HG03066 (cell line): ENCODE results near the gene SIGLEC1.

Experiments
- ATAC-seq: cut with Tn5 transposase; IDR thresholded peaks from one replicate; pipeline ENCODE4 v1.9.1; 2021; ENCODE audit warnings: low read depth; ENCODE audit not compliant: unreplicated experiment

SIGLEC1 gene

DNA sequence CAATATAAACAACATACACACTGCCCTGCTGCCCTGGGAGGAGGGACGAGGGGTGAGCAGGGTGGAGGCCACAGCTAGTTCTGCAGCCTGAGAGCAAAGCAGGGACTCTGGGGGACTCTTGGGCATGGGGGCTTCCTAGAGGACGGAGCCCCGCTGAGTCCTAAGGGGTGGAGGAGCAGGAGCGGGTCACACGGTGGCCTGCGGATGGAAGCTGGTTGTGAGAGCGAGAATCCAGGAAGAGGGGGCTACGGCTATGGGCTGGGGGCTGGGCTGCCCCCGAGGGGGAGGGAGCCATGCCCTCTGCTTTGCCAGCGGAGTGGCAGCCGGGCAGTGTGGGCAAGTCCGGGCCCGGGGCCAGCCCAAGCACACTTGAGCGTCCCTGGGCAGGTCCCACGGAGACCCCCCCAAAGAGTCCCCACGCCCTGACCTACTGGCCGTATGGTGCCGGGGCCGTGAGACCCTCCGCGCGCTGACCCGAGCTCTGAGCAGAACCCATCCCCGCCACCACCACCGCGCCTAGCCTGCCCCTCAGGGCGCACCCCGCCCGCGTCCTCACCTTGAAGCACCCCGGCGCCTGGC, 31.0 kb downstream of the SIGLEC1 start:
- ATAC-seq = no peak

DNA sequence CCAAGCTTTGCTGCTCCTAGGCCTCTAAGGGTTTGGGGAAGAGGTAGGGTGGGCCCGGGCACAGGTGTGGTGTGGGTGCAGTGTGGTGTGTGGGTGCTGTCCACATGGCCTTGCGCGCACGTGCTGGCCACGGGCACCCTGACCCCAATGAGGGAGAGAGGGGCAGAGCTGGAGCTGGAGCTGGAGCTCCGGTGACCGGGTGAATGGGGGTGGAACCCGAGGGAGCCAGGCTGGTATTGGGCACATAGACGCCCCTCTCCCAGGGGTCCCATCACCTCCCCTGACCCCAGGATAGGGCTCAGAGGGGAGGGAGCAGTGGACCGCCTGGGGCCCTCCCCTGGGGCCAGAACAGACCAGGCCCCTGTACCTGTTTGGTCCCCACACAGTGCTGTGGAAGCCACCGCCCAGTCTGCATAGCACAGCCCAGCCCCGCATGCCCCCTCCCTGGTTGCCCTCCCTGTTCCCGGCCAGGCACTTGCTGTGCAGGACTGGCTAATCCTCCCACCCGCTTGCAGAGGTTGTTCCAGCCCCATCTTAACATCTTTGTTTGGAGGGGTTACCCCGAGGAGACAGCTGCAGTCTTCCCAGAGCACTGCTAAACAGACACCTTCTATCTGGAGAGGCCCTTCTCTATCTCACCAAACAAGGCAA, 31.6 kb downstream of the SIGLEC1 start:
- ATAC-seq = no peak

DNA sequence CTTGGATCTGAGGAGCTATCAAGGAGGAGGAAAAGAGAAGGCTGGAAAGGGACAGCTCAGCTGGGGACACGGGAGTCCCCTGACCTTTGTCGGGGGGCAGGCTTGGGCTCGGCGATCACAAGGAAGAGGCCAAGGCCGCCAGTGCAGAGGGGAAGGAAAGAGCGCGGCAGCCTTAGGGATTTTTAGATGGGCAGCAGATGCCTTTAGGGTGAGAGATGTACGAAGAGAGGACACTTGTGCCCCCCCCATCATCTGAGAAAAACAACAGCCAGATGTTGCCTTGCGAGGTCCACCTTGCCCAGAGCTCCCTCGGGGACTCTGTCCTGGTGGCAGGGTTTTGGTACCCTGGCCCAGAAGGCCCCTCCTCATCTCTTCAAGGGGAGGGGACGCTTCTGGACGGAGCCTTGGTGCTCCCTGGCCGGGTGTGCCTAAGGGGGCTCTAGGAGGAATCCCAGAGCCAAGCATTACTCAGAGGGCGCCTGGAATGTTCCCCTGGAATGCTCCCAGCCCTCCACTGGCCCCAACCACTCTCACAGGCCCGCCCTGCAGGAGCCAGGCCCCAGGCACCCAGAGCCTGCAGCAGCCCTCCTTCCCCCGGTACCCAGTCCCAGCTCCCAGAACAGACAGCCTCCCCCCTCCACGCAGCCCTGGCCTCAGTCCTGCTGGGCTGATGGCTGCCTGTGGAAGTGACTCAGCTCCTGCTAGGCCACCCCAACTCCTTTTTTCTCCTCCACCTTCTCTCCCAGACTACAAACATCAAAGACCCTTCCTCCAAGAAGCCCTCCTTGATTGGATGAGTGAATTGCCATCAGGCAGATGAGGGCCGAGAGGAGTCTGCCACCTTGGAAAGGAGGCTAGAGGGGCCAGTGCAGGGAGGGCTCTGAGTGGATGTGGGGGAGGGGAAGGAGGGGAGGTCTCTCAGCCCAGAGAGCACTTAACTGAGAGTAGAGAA, 32.4 kb downstream of the SIGLEC1 start:
- ATAC-seq = no peak

DNA sequence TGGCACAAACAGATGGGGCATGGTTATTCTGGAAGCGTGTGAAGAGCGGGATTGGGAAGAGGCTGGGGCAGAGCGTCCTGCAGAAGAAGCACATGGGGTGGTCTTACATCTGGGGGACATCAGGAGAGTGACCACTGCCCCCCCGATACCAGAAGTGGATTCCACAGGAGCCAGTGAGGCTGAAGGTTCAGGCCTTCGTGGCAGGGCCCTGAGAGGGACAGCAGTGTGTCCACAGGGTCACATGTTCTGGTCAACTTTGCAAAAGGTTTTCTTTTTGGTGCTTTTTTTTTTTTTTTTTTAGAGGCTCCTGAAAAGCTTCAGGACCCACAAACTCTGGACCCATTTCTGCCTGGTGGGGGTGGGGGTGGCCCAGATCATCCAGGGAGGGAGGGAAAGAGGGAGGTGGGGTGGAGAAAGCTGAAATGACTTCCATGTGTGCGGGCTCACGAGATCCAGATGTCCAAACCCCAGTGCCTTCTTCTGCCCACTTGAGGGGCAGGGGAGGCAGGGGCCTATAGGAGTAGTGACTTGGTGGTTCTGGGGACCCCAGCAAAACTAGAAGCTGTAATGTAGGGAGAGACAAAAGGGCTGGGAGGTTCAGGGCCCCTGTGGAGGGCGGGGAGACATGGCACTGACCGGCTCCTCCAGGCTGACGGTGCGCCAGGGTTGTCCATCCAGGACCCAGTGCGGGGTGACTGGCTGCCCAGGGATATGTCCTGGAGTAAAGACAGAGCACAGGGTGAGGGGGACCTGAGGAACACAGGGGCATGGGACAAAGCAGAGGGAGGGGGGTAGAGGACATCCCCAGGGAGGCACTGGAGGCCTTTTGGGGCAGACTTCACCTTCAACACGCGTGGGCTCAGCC, 33.3 kb downstream of the SIGLEC1 start:
- ATAC-seq = no peak

DNA sequence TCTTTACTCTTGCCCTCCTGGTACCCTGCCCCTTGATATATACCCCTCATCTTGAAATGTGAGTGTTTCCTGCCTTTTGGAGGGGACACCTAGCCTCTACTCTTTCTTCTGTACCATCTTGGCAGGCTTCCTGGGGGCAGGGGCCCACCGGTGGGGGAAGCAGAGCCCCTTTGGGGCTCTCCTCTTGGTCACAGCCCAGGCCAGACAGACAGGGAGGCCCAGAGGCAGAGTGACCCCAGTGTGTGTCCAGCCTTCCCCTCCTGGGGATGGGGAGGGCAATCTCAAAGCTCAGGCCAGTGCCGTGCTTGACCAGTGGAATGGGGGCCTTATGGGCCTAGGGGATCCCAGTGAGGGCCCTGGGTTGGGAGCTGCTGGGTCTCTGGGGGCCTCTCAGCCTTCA, 34.2 kb downstream of the SIGLEC1 start:
- ATAC-seq = no peak

DNA sequence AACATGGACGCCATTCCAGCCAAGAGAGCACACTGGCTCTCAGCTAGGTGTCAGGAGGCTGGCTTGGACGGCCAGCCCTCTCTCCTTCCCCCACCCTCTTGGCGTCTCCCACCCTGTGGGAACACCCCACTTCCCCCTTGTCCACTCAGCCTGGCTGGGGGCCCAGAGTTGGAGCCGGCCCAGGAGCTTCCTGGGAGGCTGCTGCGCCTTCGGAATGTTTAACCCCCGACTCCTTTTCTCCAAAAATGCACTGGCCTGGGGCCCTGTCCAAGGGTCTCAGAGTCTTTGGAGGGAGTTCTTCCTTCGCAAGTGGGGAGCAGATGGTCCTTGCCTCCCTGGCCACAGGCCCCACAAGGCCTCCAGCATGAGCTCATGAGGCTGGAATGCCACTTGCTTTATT, 34.7 kb downstream of the SIGLEC1 start:
- ATAC-seq = no peak

DNA sequence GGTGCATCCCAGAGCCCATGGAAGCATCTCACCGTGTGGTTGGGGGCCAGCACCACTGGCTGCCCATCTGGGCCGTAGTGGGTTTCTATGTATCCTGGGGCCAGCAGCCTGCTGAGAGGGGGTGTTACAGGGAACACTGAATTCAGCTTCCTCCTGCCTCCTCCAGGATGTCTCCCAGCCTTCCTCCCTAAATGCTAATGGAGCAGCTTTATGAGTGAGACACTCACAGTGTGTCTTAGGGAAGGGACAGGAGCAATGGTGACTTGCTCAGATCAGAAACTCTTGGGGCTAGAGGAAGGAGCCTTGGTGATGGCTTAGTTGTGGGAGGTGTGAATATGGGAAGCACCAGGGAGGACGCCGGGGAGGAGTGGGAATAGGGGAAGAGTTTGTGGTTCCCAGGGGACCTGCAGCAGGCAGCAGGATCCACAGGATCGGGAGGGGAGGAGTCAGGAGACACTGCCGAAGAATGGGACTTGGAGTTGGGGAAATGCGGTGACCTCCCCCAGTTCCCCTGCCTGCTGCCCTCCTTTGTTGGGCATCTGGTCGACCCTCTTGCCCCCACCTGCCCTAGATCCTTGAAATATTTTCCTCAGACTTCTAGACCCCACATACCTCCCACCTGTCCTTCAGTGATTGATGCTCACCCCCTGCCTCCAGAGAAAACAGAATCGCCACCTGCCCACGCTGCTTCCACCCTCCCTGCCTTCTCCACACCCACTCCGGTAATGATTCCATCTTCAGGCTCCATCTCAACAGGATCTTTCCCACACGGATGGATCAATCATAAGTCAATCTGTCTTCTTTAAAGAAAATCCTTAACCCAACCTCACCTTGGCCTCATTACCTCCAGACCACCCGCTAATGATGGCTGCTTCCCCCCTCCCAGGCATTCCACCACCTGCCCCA, 37.2 kb downstream of the SIGLEC1 start:
- ATAC-seq = no peak

DNA sequence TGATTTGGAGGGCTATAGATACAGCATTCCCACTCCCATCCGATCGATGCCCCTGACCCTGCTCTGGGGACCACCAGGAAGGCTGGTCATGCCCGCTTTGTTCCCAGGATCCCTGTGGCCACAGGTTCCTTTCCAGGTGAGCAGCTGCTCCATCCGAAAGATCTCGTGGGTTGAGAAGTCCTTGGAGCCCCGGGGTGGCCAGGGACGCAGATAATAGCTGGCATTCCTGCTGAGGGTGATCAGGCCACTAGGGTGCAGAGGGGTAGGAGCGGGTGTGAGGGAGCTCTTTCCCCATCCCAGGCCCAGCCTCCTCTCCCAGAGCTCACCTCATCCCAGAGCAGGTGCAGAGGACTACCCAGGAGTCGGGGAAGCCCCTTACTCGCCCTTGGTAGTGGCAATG, 38.0 kb downstream of the SIGLEC1 start:
- ATAC-seq = no peak

DNA sequence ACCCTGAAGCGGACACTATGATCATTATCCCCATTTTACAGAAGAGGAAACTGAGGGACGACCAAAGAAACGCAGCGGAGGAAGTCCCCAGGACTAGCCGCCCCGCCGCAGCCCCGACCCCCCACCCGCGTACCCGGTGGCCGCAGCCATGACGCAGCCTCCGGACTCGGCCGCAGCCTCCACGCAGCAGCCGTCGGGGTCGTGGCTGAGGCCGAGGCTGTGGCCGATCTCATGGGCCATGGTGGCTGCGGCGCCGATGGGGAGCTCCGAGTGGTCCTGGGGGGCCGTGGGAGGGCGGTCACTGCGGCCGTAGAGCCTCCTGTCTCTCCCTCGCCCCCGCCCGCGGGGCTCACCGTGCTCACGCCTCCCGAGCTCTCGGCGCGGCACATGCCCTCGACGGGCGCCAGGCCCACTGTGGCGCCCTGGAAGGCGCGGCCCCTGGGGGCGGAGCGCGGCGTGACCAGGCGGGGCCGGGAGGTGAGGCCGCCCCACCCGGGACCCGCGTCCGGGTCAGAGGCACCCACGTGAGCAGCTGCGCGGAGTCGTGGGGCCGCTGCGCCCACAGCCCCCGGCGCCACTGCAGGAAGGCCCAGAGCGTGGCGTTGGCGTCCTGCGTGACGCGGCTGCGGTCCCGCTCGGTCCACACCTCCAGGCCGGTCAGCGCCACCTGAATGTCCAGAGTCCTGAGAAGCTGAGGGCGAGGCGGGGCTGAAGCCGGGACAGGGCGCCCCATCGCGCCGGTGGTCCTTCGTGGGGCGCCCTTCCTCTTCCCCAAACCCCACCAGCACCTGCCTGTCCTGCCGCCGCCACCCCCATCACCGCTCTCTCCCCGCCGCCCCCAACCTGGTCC, 39.0 kb downstream of the SIGLEC1 start:
- ATAC-seq = no peak

DNA sequence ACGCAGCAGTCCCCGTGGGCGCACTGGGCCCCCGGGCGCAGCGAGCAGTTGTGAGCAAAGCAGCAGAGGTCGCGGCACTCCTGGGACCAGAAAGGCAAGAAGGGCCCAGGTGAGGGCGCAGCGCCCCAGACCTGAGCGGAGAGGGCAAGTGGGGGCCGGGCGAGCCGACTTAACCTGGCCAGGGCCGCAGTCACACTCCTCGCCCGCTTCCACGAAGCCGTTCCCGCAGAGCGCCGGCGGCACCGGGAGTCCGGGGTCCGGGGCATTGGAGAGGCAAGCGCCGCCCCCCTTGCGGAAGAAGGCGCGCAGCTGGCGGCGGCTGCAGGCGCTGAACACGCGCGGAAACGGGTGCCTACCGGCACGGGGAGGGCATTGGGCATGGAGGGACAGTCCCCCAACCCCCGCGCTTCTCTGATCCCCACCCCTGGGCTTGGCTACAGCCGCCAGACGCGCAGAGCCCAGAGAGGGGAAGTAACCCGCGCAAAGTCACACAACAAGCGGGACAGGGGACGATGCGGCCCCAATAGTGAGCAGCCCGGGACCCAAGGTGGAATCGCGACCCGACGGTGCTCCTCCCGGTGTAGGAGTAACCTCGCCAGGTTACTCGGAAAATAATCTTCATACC, 39.7 kb downstream of the SIGLEC1 start:
- no peak for ATAC-seq

DNA sequence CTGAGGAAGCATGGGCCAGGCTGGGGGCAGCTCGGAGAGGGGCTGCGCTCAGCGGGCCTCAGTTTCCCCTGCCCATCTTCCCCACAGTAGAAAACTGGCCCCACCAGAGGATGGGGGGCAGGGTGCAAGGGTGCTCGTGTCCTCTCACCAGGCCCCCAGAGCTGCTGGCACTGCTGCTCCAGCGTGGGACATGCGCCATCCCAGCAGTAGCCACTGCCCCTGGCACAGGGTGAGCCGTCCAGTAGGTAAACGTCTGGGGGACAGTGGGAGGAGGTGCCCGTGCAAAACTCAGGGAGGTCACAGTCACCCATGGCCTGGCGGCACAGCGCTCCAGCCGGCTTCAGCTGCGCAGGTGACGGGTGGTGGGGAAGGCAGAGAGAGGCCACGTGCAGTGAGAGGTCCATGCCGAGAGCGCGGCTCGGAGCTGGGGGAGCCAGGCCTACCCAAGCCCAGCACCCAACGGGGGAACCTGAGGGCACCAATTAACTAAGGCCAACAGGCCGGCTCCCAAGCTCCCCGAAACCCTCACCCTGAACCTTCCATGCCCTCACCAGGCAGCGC, 40.3 kb downstream of the SIGLEC1 start:
- ATAC-seq = no peak

DNA sequence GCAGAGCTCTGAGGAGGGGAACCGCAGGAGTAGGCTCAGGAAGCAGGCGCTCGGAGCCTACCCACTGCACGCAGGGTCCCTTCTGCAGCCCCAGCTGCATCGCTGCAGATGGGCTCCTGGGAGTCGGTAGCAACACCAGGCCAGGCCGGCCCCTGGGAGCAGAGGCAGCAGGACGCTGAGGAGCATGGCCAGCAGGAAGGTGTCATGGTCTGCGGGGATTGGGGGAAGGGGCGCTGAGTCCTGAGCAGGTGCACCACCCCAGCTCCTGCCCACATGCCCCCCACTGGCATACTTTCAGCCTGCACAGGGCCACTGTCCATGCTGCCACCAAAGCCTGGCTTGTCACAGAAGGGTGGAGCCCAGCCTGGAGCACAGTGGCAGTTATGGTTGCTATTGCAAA, 41.5 kb downstream of the SIGLEC1 start:
- no peak for ATAC-seq

DNA sequence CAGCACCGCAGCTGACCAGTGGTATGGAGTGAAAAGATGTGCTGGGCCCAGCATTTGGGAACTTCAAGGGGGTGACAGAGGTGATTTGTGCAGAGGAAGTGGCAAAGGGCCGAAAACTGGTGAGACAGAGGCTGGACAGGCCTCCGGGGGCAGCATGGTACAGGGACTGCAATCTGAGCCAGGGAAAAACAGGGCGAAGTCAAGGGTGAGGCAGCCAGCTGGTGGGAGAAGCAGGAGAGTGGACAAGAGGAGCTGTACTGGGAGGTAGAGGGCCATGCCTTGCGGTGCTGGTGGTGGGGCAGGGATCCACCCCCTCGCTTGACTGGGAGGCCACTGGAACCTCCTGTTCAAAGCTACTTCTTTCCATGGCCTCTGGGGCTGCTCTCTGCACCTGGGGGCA, 41.9 kb downstream of the SIGLEC1 start:
- ATAC-seq = no peak

DNA sequence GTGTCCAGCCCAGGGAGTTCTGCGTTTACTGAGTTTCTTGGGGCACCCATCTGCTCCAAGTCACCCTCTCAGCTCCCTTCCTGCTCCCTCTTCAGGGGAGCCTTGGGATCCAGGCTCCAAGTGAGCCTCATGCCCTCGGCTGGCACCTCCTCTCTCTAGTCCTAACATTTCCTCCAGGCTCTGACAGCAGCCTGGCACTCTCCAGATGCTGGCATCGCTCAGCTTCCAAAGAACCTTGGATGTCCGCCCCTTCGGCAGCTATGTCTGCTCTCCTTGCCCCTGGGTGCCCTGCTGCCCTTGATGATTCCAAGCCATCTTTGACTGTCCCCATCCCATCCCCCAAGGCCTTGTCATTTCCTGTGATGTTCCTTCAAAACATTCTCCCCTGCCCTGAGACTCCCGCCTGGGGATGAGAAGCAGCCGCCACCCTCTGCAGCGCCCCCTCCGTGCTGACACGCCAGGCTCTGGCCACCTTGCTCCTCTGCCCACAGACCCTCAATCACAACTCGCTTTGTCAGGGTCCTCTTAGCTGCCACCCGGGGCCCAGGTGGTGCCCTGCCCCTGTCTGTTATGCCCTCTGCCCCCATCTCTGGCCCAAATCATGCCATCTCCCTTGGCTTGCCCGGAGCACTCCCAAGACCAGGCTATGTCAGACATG, 42.6 kb downstream of the SIGLEC1 start:
- ATAC-seq = no peak

DNA sequence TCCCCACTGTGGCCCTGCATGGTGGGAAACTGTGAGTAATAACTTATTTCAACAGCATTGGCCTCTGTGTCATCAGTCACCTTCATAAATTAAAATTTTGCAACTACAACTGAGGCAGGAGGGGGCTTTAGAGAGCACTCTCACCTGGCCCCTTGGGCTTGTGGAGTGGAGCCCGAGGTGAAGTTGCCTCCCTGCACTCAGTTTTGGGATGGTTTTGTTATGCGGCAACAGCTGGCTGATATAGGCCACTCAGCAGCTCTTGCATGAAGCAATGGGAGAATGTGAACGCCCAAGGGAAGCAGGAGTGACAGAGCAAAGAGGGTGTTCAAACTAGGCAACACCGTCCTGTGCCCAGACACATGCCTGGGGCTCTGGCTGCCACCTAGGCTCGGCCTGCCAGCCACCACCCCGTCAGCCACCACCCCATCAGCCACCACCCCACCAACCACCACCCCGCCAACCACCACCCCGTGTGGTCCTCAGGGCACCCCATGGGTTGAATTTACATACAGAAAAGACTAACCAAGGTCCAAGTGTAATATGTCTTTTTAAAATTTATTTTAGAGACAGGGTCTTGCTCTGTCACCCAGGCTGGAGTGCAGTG, 44.9 kb downstream of the SIGLEC1 start:
- ATAC-seq = no peak

DNA sequence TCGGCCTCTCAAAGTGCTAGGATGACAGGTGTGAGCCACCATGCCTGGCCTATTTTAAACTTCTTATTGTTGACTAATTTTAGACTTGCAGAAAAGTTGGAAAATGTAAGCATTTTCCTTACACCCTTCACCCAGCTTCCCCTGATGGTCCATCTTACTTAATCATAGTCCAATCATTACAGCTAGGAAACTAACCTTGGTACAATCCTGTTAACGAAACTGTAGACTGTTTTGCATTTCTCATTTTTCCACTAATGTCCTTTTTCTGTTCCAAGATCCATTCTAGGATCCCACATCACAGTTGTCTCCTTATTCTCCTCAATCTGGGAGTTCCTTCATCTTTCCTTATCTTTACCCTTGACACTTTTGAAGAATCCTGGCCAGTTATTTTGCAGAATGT, 48.5 kb downstream of the SIGLEC1 start:
- ATAC-seq = no peak

DNA sequence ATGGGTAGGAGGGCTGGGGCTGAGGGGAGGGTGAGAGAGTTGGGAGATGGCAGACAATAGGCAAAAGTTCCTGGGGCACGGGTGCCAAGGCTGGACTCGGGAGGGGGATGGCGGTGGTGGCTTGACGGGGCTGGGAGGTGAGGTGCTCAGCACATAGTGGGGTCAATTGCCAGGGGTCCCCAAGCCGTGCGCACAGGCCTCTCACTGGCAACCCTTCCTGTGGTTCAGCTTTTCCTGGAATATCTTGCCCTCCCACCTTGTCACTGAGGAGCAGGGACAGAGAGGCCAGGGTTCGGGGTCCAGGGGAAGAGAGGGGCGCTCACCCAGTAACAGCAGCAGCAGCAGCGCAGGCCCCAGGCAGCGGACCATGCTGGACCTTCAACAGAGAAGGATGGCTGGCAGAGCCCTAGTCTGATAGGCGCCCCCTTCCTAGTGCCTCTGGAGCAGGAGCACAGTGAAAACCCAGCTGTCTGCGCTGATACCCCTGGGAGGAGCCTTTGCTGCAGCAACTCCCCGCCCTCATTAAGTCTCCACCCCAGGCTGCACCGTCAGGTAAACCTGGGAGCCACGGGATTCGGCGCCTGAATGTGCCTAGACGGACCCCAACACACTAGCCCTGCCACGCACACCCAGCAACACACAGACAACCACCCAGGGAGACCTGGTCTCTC, 49.2 kb downstream of the SIGLEC1 start, which contains the start of gene GFRA4:
Gene GFRA4, minus strand, starts transcription at position 369 of the 671 bp plus-strand sequence. Its CDS starts 0 bp downstream, at position 369.
- no peak for ATAC-seq
